Measurements from ENCODE around the gene CD46.
"Not testable (repeated sequence)": the region's sequence is repeated elsewhere in the genome, so short reads cannot be mapped to it uniquely, and the experiment has no call there.

Gene CD46

GRCh38 chr1:207751790-207752455 lies at the start of gene CD46:
TSS of gene CD46 (plus strand) at chr1:207752054. CDS start at chr1:207752213, 159 bp downstream.
- DNase-seq (ENCODE audit: low spot score): peak; percentile 94

DNA sequence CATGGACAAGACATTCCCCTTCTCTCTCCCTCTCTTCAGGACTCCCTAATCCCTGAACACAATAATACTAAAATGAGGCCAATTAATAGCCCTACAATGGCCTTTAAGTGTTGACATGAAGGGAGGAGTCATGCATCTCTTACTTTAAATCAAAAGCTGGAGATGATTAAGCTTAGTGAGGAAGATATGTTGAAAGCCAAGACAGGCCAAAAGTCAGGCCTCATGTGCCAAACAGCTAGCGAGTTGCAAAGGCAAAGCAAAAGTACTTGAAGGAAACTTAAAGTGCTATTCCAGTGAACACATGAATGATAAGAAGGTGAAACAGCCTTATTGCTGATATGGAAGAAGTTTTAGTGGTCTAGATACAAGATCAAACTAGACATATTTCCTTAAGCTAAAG lies 49.5 kb upstream of the CD46 start:
- DNase-seq (ENCODE audit: low spot score): no peak

DNA sequence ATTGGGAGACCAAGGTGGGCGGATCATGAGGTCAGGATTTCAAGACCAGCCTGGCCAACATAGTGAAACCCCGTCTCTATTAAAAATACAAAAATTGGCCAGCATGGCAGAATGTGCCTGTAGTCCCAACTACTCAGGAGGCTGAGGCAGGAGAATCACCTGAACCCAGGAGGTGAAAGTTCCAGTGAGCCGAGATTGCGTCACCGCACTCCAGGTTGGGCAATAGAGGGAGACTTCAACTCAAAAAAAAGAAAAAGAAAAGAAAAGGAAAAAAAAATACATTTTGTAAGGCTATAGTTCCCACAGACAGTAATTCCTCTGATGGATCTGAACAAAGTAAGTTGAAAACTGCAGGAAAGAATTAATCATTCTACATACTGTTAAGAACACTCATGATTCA lies 48.1 kb upstream of the CD46 start:
- DNase-seq (ENCODE audit: low spot score): no peak

GRCh38 chr1:207708004-207708403 lies 43.9 kb upstream of the CD46 start:
- not testable (repeated sequence) for DNase-seq (ENCODE audit: low spot score)

DNA sequence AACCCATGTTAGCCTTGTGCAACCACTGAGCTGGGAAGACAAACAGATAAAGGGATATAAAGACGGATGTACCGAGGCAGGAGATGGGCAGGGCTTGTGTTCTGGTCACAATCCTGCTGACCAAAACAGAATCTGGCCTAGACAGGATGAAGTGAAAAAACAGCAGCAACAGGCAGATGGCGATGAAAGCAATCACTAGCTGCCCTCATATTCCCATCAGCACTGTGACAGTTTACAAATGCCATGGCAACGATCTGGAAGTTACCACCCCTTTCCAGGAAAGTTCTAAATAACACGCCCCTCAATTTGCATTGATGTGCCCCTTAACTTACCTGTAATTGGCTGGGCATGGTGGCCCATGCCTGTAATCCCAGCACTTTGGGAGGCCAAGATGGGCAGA lies 40.6 kb upstream of the CD46 start:
- DNase-seq (ENCODE audit: low spot score): peak; percentile 38

- not testable (repeated sequence) for DNase-seq (ENCODE audit: low spot score)
These were observed 39.2 kb upstream of the CD46 start for GRCh38 chr1:207712701-207713100.

GRCh38 chr1:207713529-207713928 lies 38.3 kb upstream of the CD46 start:
- no peak for DNase-seq (ENCODE audit: low spot score)

- DNase-seq (ENCODE audit: low spot score): no peak
These were observed 32.6 kb upstream of the CD46 start for GRCh38 chr1:207719234-207719633.

- peak; percentile 35 for DNase-seq (ENCODE audit: low spot score)
These were observed 23.5 kb upstream of the CD46 start for GRCh38 chr1:207728200-207728858.

DNA sequence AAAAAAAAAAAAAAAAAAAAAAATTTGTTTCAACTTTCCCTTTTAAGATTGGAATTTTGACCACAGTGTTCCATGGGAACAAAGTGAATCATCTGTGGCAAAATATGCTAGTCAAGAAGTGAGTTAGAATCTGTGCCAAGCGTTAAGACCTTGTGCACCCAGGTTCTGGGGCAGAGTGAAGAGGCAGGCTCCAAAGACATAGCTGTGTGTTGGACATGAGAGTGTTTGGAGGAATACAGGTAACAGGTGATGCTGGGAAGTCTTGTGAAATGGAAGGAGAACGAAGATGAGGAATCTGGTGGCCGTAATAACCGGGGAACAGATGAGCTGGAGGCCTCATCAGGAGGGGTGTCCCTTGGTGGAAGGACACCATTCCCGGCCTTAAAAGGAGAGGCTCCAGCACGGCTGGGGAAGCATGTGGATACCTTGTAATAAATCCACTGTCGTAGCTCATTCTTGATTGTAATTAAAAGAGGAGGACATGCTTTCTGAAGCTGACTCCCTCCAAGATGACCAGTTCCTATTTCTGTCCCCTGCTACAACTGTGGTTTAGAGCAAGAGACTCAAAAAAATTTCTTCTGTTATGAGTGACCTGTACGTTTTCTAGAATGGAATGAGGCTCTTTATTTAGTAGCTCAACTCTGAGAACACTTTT lies 14.2 kb upstream of the CD46 start:
- DNase-seq (ENCODE audit: low spot score): not testable (repeated sequence)

DNA sequence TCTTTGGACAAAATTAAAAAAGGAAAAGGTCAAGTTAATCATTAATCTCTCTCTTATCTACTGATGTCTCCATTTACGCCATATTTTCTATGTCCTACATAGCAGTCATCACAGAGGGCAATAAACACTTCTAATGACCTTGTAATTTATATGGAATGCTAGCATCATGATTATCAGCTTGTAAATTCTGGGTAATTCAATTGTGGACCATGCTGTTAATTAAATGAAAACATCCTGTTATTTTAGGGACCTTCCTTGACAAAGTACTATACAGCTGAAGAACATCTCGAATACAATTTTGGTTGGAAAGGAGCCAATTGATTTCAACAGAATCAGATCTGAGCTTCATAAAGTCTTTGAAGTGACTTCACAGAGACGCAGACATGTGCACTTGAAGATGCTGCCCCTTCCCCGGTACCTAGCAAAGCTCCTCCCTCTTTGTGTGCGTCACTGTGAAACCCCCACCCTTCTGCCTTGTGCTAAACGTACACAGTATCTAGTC lies 13.6 kb upstream of the CD46 start:
- DNase-seq (ENCODE audit: low spot score): not testable (repeated sequence)

- DNase-seq (ENCODE audit: low spot score): no peak
These were observed 11.6 kb upstream of the CD46 start for GRCh38 chr1:207740207-207740606.

DNA sequence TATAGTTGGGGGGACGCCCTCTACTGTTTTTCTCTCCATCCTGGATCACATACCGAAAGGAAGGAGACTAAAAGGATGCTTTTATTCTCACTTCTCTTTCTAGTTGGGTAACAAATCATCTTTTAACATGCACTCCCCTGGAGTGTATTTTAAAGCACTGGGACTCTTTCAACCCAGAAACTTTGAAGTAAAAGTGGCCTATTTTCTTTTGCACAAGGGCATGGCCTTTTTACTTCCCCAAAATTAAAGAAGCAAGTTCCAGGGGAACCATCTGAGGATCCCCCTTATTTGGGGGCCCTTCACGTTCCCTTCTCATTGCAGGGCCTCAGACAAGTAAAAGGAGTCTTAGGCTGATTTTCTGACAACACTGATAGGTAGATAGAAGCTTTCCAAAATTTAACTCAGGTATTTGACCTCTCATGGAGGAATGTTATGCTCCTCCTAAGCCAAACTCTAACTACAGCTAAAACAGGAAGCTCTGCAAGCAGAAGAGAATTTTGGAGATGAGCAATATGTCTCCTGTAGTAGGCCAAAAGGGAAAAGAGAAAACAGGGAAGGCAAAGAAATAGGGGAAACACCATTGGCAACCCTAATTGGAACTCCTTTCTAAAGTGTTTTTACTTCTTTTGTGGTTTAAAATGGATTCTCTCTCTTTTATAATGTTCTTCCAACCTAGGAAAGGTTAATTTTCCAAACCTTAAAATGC lies 8.9 kb upstream of the CD46 start:
- no peak for DNase-seq (ENCODE audit: low spot score)

GRCh38 chr1:207744000-207744534 lies 7.8 kb upstream of the CD46 start:
- no peak for DNase-seq (ENCODE audit: low spot score)

- DNase-seq (ENCODE audit: low spot score): no peak
These were observed 6.6 kb upstream of the CD46 start for GRCh38 chr1:207745285-207745684.

- no peak for DNase-seq (ENCODE audit: low spot score)
These were observed 5.8 kb upstream of the CD46 start for GRCh38 chr1:207745839-207746767.

GRCh38 chr1:207747627-207748492 lies 4.0 kb upstream of the CD46 start:
- DNase-seq (ENCODE audit: low spot score): no peak

GRCh38 chr1:207748737-207749528 lies 2.9 kb upstream of the CD46 start:
- DNase-seq (ENCODE audit: low spot score): no peak

GRCh38 chr1:207750631-207751305 lies 1.1 kb upstream of the CD46 start:
- DNase-seq (ENCODE audit: low spot score): no peak

All from hematopoietic multipotent progenitor cell treated with erythropoietin and hydrocortisone succinate and interleukin-3 and kit ligand, for 15 days (in vitro differentiated cells).